Gastrocnemius medialis (tissue), 4 donors: ENCODE measurements around the gene GRIFIN. TPM values are rescaled to one million over a fixed set of nuclear protein-coding genes. Genes with fewer than 3 reads are reported as not detected.

Experiments used
- ATAC-seq, 2 donors: fragments of 150-250 bp; one replicate each; pipeline ENCODE4 v1.9.1; 2016
- DNase-seq, 2 donors: peaks; one replicate each; pipeline ENCODE4 v3.0.0-alpha.2; 2019
- H3K27ac ChIP-seq, 4 donors: fragments of 200-600 bp; sonication (generic); 1 replicate in 1 of 4; 2 replicates in 3 of 4; pipeline ENCODE4 v1.5.1; 2016 to 2018; ENCODE audit warnings: mild to moderate bottlenecking in 2 of 4, moderate library complexity in 1 of 4
- H3K27me3 ChIP-seq, 3 donors: fragments of 200-600 bp; sonication (generic) in 2 of 3; 1 replicate in 1 of 3; 2 replicates in 2 of 3; pipeline versions ENCODE4 v1.5.1 to v1.6.0; 2016 to 2019; ENCODE audit warnings: mild to moderate bottlenecking in 1 of 3, moderate library complexity in 1 of 3
- H3K36me3 ChIP-seq, 2 donors: fragments of 200-600 bp; sonication (generic) in 1 of 2; one replicate each; pipeline ENCODE4 v1.5.1; 2017 to 2018
- H3K4me1 ChIP-seq, 2 donors: fragments of 200-600 bp; sonication (generic) in 1 of 2; one replicate each; pipeline ENCODE4 v1.5.1; 2016 to 2017; ENCODE audit warnings: mild to moderate bottlenecking in 2 of 2
- H3K4me3 ChIP-seq, 4 donors: fragments of 200-600 bp; sonication (generic) in 3 of 4; 1 replicate in 1 of 4; 2 replicates in 3 of 4; pipeline ENCODE4 v1.5.1; 2016 to 2019; ENCODE audit warnings: mild to moderate bottlenecking in 2 of 4
- H3K9me3 ChIP-seq, 3 donors: fragments of 200-600 bp; sonication (generic) in 2 of 3; 1 replicate in 1 of 3; 2 replicates in 2 of 3; pipeline ENCODE4 v1.5.1; 2016 to 2019
- CTCF ChIP-seq, 5 experiments: fragments of 450-650 bp in 3 of 5; fragments of 200-600 bp in 2 of 5; sonication (generic) in 2 of 5; IDR thresholded peaks in 4 of 5; conservative IDR thresholded peaks in 1 of 5; 1 replicate in 4 of 5; 2 replicates in 1 of 5; pipeline ENCODE4 v1.5.1; 2016 to 2019; ENCODE audit warnings: antibody characterized with exemption in 5 of 5, mild to moderate bottlenecking in 3 of 5, moderate library complexity in 3 of 5
- POLR2A ChIP-seq, 2 donors: fragments of 450-650 bp; IDR thresholded peaks; one replicate each; pipeline ENCODE4 v1.6.1; 2017; ENCODE audit warnings: antibody characterized with exemption in 2 of 2, mild to moderate bottlenecking in 2 of 2, moderate library complexity in 2 of 2
- in situ Hi-C, 4 donors: fragments of 200-750 bp; cut with MboI; loops; one replicate each; pipeline versions ENCODE4 v1.15.0 to v1.8.0; 2017; ENCODE audit warnings: low sequenced_read_pairs in 4 of 4
- intact Hi-C: fragments of 100-400 bp; cut with DNase I; formaldehyde crosslinking; loops from one replicate; pipeline ENCODE4 v1.15.1; 2023; ENCODE audit warnings: low total_unique reads
- total RNA-seq, 4 donors: library from RNA; depleted of rRNA; stranded (reverse); fragments of >200 nt; gene quantifications; one replicate each; pipeline versions ENCODE4 v1.1.0 to v1.2.3, GENCODE V29; 2016

GRIFIN gene
- total RNA-seq, 4 donors from 2014 or later, result not detected

DNA sequence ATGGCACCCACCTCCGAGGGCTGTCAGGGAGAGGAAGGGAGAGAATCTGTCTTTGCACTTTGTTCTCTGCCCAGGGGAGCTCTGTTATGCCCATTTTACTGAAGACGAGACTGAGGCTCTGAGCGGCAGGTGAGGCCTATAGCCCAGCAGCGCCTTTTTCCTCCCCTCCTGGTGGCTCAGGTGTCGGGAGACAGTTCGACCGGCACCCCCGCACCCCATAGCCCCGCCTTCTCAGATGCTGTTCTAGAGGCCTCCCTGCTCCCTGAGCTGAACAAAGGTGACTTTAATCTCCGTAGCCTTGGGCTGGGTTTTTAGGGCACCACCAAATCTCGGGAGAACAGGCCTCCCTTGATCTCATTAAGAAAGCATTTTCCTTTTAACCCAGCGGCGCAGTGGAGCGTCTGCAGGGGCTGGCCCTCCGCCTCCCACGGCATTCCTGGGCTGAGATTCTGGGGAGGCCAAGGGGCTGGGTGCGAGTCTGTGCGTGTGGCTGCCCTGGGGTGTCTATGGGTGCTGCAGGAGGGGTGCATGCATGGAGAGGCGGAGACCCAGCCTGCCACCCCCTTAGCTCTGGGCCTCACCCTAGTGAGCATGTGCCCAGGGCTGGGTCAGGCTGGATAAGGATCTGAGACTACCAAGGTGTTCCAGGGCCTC, 46.7 kb upstream of the GRIFIN start:
- TF ChIP-seq POLR2A (IDR thresholded peaks at IDR 0.05), result no peak
- TF ChIP-seq CTCF (IDR thresholded peaks at IDR 0.05 in 4 of 5, conservative IDR thresholded peaks at IDR 0.05 in 1 of 5), result no peak
- H3K9me3 ChIP-seq, result no peaks in the 10 kb centered on the region
- peaks cover 26 to 39% (median 33%) of the 10 kb centered on the region in 3 donors for H3K27me3 ChIP-seq
- intact Hi-C loops (no loop called here), in situ Hi-C loops (no loop called here)
- H3K27ac ChIP-seq, result peak overlapping the region in 3 of 4 donors; percentile 3 to 44 (median 18)
- DNase-seq (no peak), ATAC-seq (no peak)
- peak overlapping the region in 2 of 4 donors; percentile 3 to 49 for H3K4me3 ChIP-seq
- H3K36me3 ChIP-seq, result no peaks in the 10 kb centered on the region
- peaks cover 0 to 28% of the 10 kb centered on the region in 2 donors for H3K4me1 ChIP-seq

DNA sequence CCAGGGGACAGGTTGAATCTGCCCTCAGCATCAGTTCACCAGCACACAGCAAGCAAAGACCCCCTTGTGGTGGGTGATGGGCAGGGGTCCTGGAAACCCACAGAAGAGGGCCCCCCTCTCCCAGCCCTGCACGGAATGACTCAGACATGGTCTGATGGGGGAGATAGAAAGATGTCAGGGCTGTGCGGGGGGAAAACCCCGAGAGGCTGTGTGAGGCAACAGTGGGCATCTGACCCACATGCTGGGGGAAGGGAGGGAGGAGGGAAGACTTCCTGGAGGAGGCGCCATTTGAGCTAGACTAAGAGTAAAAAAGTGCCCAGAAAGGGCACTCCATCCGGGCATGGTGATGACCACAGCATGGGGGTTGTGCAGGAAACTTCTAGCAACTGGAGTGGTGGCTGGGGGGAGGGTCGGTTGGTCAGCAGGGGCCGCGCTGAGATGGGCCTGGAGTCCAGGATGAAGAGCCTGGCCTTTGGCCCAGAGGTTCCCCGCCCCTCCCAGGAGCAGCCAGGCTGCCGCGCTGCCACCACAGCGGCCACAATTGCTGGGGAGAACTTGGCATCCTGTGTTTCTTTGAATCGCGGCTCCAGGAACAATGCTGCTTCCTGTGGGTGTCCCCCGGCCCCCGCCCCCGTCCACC, 45.9 kb upstream of the GRIFIN start:
- DNase-seq (no peak), ATAC-seq (no peak)
- H3K27ac ChIP-seq, result peak overlapping the region in 1 of 4 donors; percentile 44
- H3K36me3 ChIP-seq, result no peaks in the 10 kb centered on the region
- TF ChIP-seq POLR2A (IDR thresholded peaks at IDR 0.05), result no peak
- TF ChIP-seq CTCF (IDR thresholded peaks at IDR 0.05 in 4 of 5, conservative IDR thresholded peaks at IDR 0.05 in 1 of 5), result no peak
- H3K4me1 ChIP-seq, result peaks cover 0 to 28% of the 10 kb centered on the region in 2 donors
- no peaks in the 10 kb centered on the region for H3K9me3 ChIP-seq
- H3K4me3 ChIP-seq, result peak overlapping the region in 3 of 4 donors; percentile 3 to 49 (median 42)
- H3K27me3 ChIP-seq, result peaks cover 26 to 39% (median 33%) of the 10 kb centered on the region in 3 donors
- in situ Hi-C loops, result no loop called here
- intact Hi-C loops, result no loop called here

GRCh38 chr7:2521341-2521745, 45.1 kb upstream of the GRIFIN start:
- DNase-seq, result no peak
- in situ Hi-C loops, result no loop called here
- intact Hi-C loops, result no loop called here
- TF ChIP-seq POLR2A (IDR thresholded peaks at IDR 0.05) (no peak), CTCF (IDR thresholded peaks at IDR 0.05 in 4 of 5, conservative IDR thresholded peaks at IDR 0.05 in 1 of 5) (no peak)
- H3K9me3 ChIP-seq, result no peaks in the 10 kb centered on the region
- H3K36me3 ChIP-seq, result no peaks in the 10 kb centered on the region
- H3K4me1 ChIP-seq, result peaks cover 0 to 28% of the 10 kb centered on the region in 2 donors
- ATAC-seq, result no peak
- H3K4me3 ChIP-seq, result peak overlapping the region; percentile 33 to 49 (median 45)
- H3K27me3 ChIP-seq, result peaks cover 26 to 39% (median 33%) of the 10 kb centered on the region in 3 donors
- H3K27ac ChIP-seq, result no peak overlapping the region

- in situ Hi-C loops, result no loop called here
- Histone ChIP-seq H3K4me3 (peak overlapping the region; percentile 33 to 49 (median 45)), H3K27me3 (peaks cover 26 to 39% (median 33%) of the 10 kb centered on the region in 3 donors), H3K27ac (no peak overlapping the region), H3K9me3 (no peaks in the 10 kb centered on the region), H3K4me1 (peaks cover 0 to 28% of the 10 kb centered on the region in 2 donors), H3K36me3 (no peaks in the 10 kb centered on the region)
- DNase-seq (no peak), ATAC-seq (no peak)
- intact Hi-C loops, result no loop called here
- TF ChIP-seq CTCF (IDR thresholded peaks at IDR 0.05 in 4 of 5, conservative IDR thresholded peaks at IDR 0.05 in 1 of 5), result no peak
- no peak for TF ChIP-seq POLR2A (IDR thresholded peaks at IDR 0.05)
Observed at GRCh38 chr7:2520761-2521290, 44.6 kb upstream of the GRIFIN start.
